Left lung (tissue), 10 donors: ENCODE results near the gene RBM33. TPM values are rescaled to one million over a fixed set of nuclear protein-coding genes. Genes with fewer than 3 reads are reported as not detected.

ENCODE experiments used
- ATAC-seq: fragments of 200-7000 bp; cut with Tn5 transposase; one replicate; pipeline ENCODE4 v1.9.1; 2020; ENCODE audit warnings: moderate library complexity
- DNase-seq, 4 donors: peaks; one replicate each; pipeline ENCODE4 v3.0.0-alpha.2; 2013 to 2020
- H3K27ac ChIP-seq, 2 donors: fragments of 200-600 bp; sonication (generic) in 1 of 2; one replicate each; pipeline versions ENCODE4 v1.5.0 to v1.8.0; 2020 to 2021
- H3K27me3 ChIP-seq, 2 donors: fragments of 200-600 bp; sonication (generic) in 1 of 2; one replicate each; pipeline versions ENCODE4 v1.5.0 to v1.8.0; 2020 to 2021
- H3K36me3 ChIP-seq, 2 donors: fragments of 200-600 bp; sonication (generic) in 1 of 2; one replicate each; pipeline versions ENCODE4 v1.5.0 to v1.8.0; 2020 to 2021
- H3K4me1 ChIP-seq, 2 donors: fragments of 200-600 bp; one replicate each; pipeline ENCODE4 v1.8.0; 2021
- H3K4me3 ChIP-seq, 2 donors: fragments of 200-600 bp; sonication (generic) in 1 of 2; one replicate each; pipeline versions ENCODE4 v1.5.0 to v1.8.0; 2020 to 2021; ENCODE audit warnings: mild to moderate bottlenecking in 1 of 2
- H3K9me3 ChIP-seq, 2 donors: fragments of 200-600 bp; sonication (generic) in 1 of 2; one replicate each; pipeline versions ENCODE4 v1.5.0 to v1.8.0; 2020 to 2021
- intact Hi-C, 2 donors: fragments of 100-400 bp; cut with DNase I; formaldehyde crosslinking; loops; one replicate each; pipeline versions ENCODE4 v1.11.2 to v1.14.2; 2022
- polyA plus RNA-seq, 6 donors: library from polyadenylated mRNA; unstranded; fragments of 120-200 nt; gene quantifications; one replicate each; pipeline ENCODE4 v1.2.1, GENCODE V29; 2013; ENCODE audit not compliant: insufficient read length in 6 of 6
- total RNA-seq, 2 donors: library from RNA; stranded (reverse); fragmentation: NEBNext Ultra II Directional; extraction: Animal tissue kit (Norgen Biotek cat#: 25700); gene quantifications; one replicate each; pipeline ENCODE4 v1.2.1, GENCODE V29; 2021
- TF ChIP-seq, protein P1 (sequence below), 2 donors: fragments of 200-600 bp; sonication (generic) in 1 of 2; IDR thresholded peaks; one replicate each; pipeline versions ENCODE4 v1.5.0 to v1.8.0; 2021; ENCODE audit warnings: antibody characterized with exemption in 2 of 2
- donor health status: DM: no; HTN: yes; CAD: no.
- donor health status: DM: no; HTN: no; CAD: no.

Gene RBM33
- total and polyA plus RNA-seq, 8 donors: 35.2 to 56.4 (median 45.0) TPM

DNA sequence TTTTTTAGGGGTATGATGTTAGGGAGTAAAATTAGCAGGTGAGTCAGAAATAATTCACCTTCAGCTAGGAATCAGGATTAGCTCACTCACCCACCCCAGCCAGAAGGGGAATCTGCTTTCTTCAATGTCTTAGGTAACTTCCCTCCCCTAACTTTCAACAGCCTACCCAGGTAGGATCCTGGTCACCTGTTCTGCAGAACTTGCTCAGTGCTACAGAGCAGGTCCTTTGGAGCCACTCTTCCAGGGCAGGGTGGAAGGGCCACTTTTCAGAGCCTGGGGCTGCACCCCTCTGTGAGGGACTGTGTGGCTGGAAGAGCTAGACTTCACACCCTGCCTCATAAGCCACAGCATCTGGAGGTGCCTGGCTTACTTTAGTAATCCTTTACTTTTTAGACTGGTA, 109.7 kb downstream of the RBM33 start:
- intact Hi-C loops: no loop called here
- no peak for DNase-seq
- H3K9me3 ChIP-seq: peaks cover 0 to 3% of the 10 kb centered on the region in 2 donors
- H3K27ac ChIP-seq: no peak overlapping the region
- peaks cover 0 to 7% of the 10 kb centered on the region in 2 donors for H3K36me3 ChIP-seq
- peak; percentile 20 for ATAC-seq
- peaks cover 8 to 40% of the 10 kb centered on the region in 2 donors for H3K4me1 ChIP-seq
- H3K27me3 ChIP-seq: no peaks in the 10 kb centered on the region
- H3K4me3 ChIP-seq: no peak overlapping the region
- TF ChIP-seq, protein P1, sequence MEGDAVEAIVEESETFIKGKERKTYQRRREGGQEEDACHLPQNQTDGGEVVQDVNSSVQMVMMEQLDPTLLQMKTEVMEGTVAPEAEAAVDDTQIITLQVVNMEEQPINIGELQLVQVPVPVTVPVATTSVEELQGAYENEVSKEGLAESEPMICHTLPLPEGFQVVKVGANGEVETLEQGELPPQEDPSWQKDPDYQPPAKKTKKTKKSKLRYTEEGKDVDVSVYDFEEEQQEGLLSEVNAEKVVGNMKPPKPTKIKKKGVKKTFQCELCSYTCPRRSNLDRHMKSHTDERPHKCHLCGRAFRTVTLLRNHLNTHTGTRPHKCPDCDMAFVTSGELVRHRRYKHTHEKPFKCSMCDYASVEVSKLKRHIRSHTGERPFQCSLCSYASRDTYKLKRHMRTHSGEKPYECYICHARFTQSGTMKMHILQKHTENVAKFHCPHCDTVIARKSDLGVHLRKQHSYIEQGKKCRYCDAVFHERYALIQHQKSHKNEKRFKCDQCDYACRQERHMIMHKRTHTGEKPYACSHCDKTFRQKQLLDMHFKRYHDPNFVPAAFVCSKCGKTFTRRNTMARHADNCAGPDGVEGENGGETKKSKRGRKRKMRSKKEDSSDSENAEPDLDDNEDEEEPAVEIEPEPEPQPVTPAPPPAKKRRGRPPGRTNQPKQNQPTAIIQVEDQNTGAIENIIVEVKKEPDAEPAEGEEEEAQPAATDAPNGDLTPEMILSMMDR (IDR thresholded peaks at IDR 0.05): no peak

DNA sequence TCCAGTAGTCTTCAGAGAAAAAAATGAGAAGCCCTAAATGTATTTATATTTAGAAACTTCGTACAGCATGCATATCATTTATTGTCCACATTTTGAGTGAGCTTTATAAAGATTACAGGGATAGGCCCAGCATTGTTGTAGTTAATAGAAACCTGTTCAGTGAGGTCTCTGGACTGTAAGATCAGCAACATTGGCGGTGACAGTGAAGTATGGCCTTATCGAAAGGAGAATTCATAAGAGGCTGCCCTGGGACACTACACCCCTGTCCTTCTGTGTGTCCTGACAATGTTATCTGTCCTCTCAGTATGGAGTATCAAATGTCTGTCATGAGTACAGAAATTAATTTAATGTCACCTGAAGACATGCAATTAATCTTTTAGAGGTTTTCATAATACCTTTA, 110.6 kb downstream of the RBM33 start:
- Histone ChIP-seq H3K27me3 (no peaks in the 10 kb centered on the region), H3K4me1 (peaks cover 8 to 41% of the 10 kb centered on the region in 2 donors), H3K27ac (no peak overlapping the region), H3K4me3 (no peak overlapping the region), H3K9me3 (peaks cover 0 to 3% of the 10 kb centered on the region in 2 donors), H3K36me3 (peaks cover 0 to 8% of the 10 kb centered on the region in 2 donors)
- ATAC-seq (peak; percentile 24), DNase-seq (no peak)
- intact Hi-C loops: no loop called here
- TF ChIP-seq, protein P1 (IDR thresholded peaks at IDR 0.05): no peak

DNA sequence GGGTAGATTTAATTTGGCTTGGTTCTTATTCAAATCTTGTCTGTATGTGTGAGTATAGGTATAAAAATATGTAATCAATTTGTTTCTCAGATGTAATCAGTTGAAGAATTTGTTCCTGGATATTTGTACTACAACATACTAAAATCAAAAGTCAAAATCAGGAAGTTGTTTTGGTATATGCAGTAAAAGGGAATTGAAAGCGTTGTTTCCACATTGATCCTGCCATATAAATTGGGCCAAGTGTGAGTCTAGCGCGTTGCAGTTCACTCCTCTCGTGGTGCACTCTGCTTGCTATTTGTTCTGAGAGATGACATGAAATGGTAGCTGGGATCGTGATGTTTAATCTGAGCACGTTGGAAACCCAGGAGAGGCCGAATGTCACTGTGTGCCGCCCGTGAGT, 111.9 kb downstream of the RBM33 start:
- ATAC-seq (peak; percentile 25), DNase-seq (no peak)
- TF ChIP-seq, protein P1 (IDR thresholded peaks at IDR 0.05): no peak
- H3K36me3 ChIP-seq: peaks cover 0 to 11% of the 10 kb centered on the region in 2 donors
- intact Hi-C loops: no loop called here
- H3K27me3 ChIP-seq: no peaks in the 10 kb centered on the region
- H3K27ac ChIP-seq: no peak overlapping the region
- H3K4me1 ChIP-seq: peaks cover 8 to 46% of the 10 kb centered on the region in 2 donors
- peaks cover 0 to 3% of the 10 kb centered on the region in 2 donors for H3K9me3 ChIP-seq
- no peak overlapping the region for H3K4me3 ChIP-seq

DNA sequence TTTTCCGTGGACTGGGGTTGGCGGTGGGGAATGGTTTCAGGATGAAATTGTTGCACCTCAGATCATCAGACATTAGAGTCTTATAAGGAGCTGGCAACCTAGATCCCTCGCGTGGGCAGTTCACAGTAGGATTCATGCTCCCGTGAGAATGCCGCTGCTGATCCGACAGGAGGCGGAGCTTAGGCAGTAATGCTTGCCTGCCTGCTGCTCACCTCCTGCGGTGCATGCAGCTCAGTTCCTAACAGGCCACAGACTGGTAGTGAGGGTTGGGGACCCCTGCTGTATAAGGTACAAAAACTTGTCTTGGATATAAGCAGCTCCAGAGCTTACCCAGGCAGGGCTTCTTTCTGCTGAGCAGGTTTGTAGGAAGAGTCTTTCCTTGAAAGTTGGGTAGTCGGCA, 113.9 kb downstream of the RBM33 start:
- Histone ChIP-seq H3K27me3 (no peaks in the 10 kb centered on the region), H3K27ac (no peak overlapping the region), H3K9me3 (peaks cover 0 to 3% of the 10 kb centered on the region in 2 donors), H3K4me3 (no peak overlapping the region), H3K36me3 (peaks cover 0 to 11% of the 10 kb centered on the region in 2 donors), H3K4me1 (peaks cover 4 to 50% of the 10 kb centered on the region in 2 donors)
- TF ChIP-seq, protein P1 (IDR thresholded peaks at IDR 0.05): no peak
- intact Hi-C loops: no loop called here
- ATAC-seq: no peak
- no peak for DNase-seq

DNA sequence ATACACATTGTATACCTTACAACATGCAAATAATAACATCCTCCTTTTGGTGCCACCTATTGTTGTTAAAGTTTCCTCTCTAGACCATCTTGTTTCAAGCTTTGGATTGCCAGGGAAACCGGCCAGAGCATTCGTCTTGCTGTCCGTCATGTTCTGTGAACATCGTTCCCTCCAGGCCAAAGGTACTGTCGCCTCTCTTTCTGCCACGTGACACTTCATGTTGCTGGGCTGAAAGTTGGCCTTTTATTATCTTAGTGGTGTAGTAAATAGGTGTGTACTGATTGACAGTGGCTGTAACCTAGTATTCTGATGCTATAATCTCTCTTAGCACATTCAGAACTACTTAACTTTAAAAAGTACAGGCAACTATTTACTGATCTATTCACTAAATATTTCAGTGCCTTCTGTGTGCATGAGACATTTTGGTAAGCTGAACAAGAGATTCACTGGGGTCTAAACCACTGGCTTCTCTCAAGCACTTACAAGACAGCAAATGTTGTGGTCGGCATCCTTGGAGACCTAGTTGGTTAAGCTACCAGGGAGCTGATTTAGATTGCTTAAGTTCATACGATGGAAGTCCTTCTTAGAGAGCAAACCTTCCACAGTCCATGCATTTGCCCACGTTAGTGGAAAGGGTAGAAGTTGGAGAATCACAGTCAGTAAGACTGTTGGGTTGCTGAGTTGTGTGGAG, 115.4 kb downstream of the RBM33 start:
- H3K9me3 ChIP-seq: peaks cover 0 to 3% of the 10 kb centered on the region in 2 donors
- no peaks in the 10 kb centered on the region for H3K27me3 ChIP-seq
- peaks cover 0 to 21% of the 10 kb centered on the region in 2 donors for H3K36me3 ChIP-seq
- ATAC-seq (no peak), DNase-seq (no peak)
- no peak overlapping the region for H3K4me3 ChIP-seq
- H3K4me1 ChIP-seq: peaks cover 0 to 55% of the 10 kb centered on the region in 2 donors
- intact Hi-C loops: loop anchor here in 1 of 2 donors (10.0 kb wide), 1 partner anchor 165 kb away; no protein-coding TSS in a partner anchor
- no peak overlapping the region for H3K27ac ChIP-seq
- TF ChIP-seq, protein P1 (IDR thresholded peaks at IDR 0.05): no peak
